Liver (tissue), 3 donors: ENCODE results near the gene ERMN.

Experiments
- CTCF ChIP-seq: fragments of 150-350 bp; IDR thresholded peaks from 2 replicates; pipeline ENCODE4 v1.5.1; 2017; ENCODE audit warnings: improper control_type of control experiment, low read depth, low read length; ENCODE audit not compliant: missing input control
- GABPA ChIP-seq, 2 donors: IDR thresholded peaks in 1 of 2; conservative IDR thresholded peaks in 1 of 2; 2 replicates each; pipeline ENCODE4 v1.6.1; 2016; ENCODE audit warnings: antibody characterized with exemption in 2 of 2, mild to moderate bottlenecking in 1 of 2, moderate library complexity in 1 of 2
- REST ChIP-seq: IDR thresholded peaks from 2 replicates; pipeline ENCODE4 v1.6.1; 2016; ENCODE audit warnings: antibody characterized with exemption, mild to moderate bottlenecking
- ZBTB33 ChIP-seq: IDR thresholded peaks from 2 replicates; pipeline ENCODE4 v1.6.1; 2016; ENCODE audit warnings: antibody characterized with exemption
- TF ChIP-seq, protein P1 (sequence below): IDR thresholded peaks from 2 replicates; pipeline ENCODE4 v1.6.1; 2016; ENCODE audit warnings: antibody characterized with exemption
- donor health status: healthy.
- donor health status: healthy.

- TF ChIP-seq CTCF (no peak), REST (no peak), ZBTB33 (no peak), GABPA (IDR thresholded peaks at IDR 0.05 in 1 of 2, conservative IDR thresholded peaks at IDR 0.05 in 1 of 2) (no peak)
- TF ChIP-seq, protein P1, sequence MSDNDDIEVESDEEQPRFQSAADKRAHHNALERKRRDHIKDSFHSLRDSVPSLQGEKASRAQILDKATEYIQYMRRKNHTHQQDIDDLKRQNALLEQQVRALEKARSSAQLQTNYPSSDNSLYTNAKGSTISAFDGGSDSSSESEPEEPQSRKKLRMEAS: no peak
Measured at GRCh38 chr2:157326698-157327097, 1.1 kb upstream of the ERMN start.
